HTR-8/SVneo (cell line): ENCODE results near the gene ZFP90.
"Not testable (repeated sequence)": the region's sequence is repeated elsewhere in the genome, so short reads cannot be mapped to it uniquely, and the experiment has no call there.

Experiments used
- DNase-seq: peaks from one replicate; pipeline ENCODE4 v3.0.0; 2011; ENCODE audit warnings: low spot score, mixed read lengths; ENCODE audit not compliant: insufficient read length
- FAIRE-seq: peaks from 2 replicates; lab custom pipeline; 2011; peaks lifted over from hg19 to GRCh38; lab: Jason Lieb, UNC

ZFP90 gene

DNA sequence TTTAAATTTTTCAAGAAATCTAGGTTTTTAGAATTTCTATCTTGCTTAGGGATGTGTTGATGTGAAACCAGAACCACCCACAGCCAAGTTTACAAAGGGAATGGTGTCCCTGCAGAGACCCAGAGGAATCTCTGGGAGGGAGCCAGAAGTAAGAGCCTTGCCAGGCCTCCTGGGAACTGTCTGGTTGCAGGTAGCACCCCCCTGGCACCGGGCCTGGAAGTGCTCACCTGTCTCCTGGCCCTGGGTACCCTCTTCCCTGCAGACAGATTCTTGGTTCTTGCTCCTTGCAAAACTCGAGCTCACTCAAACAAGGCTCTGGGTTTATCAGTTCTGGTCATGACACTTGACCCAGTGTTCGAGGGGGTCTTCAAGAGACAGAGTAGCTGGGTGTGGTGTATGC, 24.6 kb upstream of the ZFP90 start:
- FAIRE-seq: no peak
- DNase-seq: no peak

DNA sequence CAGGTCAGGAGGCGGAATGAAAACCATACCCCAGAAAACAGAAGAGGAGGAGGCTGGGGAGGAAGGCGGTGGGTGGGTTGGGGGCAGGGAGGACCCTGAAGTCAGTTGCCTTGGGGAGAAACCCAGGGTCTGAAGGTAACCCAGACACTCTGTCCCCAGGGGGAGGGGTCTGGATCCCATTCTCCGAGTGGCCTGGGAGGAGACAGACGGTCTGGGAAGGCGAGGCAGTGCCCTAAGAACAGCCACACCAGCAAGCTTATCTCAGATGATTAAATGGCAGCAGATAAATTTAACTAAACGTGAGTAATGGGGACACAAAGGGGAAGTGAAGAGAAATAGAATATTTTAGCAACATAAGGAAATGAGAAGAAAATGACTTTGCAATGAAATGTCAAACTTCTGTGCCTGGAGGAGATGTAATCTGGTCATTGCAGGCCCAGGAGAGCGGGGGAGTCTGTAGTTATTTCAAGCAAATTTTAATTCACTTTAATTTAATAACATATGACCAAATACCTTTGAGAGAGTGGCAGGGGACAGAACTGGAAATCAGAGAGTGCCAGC, 21.4 kb upstream of the ZFP90 start:
- DNase-seq (no peak), FAIRE-seq (no peak)

DNA sequence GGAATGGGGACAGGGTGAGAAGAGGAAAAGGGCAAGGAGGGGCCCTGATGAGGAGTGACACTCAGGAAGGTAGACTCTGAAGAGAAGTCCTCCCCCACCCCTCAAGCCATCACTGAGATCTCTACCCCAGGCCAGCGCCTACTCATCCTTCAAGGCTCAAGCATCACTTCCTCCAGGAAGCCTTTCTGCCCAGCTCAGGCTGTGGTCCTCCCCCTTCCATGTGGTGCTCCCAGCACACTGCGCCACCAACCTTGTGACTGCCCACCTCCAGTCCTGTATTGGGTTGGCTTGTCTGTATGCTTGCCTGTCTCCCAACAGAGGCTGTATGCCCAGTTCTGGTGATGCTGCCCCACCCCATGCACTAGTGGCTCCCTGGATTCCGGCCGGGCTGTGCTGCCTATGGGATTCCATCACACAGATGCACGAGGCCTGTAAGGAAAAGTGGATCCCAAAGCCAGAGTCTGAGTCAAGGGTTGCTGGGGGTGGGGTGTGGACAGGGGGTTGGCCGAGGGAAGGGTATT, 19.8 kb upstream of the ZFP90 start:
- FAIRE-seq: no peak
- DNase-seq: no peak

DNA sequence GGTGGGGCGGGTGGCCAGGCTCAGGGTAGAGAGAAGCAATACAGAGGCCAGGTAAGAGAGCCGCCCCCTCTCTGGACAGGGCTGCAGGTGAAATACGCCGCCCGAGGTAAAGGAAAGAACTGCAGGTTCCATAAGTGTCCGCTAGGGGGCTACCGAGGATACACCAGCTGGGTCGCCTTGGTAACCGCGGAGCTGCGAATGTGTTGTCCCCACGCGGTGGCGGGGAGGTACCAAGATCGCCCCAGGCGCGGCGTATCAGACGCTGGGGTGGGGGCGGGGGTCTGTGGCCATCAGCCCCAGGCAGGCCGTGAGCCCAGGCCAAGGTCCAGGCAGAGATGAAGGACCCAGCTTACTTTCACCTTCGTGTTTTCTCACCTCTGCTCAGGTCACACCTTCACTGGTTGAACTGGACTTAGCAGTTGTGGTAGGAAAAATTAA, 18.4 kb upstream of the ZFP90 start:
- peak; percentile 89 for FAIRE-seq
- peak; percentile 95 for DNase-seq

DNA sequence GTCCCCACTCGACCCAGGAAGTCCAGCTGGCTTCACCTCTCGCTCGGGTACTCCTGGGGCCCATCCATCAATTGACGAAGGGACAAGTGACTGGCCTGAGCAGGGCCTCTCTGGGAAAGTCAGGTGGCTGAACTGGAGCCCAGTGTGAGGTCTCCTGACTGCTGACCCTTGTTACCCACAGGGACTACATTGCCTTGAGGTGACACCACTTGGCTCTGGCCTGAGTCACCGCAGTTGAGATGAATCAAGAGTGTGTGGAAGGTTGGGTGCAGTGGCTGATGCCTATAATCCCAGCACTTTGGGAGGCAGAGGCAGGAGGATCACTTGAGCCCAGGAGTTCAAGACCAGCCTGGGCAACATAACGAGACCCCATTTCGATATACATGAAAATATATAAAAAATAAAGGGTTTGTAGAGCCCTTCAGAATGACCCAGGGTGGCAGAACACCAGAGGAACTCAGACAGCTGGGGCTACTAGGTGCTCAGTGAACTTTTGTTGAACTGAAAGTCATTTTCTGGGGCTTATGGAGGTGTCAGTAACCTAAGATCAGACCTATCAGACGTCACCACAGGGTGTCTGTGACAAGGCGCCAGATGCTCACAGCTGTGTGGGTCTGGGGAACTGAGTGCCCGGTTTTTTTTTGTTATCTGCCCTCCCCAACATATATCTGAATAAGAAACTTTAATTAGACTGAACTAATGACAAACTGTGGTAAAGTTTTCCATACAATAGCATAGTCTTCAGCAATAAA, 14.8 kb upstream of the ZFP90 start:
- no peak for DNase-seq
- FAIRE-seq: no peak

DNA sequence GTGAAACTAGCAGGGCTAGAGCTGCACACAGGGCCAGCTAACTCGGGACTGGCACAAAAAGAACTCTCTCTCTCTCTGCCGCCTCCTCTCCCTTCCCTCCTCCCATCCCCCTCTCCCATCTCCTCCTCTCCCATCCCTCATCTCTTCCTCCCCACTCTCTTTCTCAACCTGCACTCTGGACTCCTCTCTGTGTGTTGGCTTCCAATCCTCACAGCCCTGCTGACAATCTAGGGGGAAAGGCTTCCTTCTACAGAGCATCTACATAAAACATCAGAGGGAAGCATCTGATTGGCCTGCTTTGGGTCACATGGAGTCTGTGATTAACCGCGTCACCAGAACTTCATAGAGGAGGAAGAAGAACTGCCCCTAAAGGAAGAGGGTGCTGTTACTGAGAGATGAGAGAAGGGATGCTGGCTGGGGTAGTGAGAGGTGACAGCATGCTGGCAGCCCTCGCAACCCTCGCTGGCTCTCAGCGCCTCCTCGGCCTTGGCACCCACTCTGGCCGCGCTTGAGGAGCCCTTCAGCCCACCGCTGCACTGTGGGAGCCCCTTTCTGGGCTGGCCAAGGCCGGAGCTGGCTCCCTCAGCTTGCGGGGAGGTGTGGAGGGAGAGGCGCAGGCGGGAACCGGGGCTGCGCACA, 12.8 kb upstream of the ZFP90 start:
- no peak for FAIRE-seq
- no peak for DNase-seq

DNA sequence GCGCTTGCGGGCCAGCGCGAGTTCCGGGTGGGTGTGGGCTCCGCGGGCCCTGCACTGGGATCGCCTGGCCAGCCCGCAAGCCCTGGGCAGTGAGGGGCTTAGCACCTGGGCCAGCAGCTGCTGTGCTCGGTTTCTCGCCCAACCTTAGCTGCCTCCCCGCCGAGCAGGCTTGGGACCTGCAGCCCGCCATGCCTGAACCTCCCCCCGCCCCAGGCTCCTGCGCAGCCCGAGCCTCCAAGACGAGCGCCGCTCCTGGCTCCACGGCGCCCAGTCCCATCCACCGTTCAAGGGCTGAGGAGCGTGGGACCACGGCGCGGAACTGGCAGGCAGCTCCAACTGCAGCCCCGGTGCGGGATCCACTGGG, 12.3 kb upstream of the ZFP90 start:
- FAIRE-seq (no peak), DNase-seq (no peak)

DNA sequence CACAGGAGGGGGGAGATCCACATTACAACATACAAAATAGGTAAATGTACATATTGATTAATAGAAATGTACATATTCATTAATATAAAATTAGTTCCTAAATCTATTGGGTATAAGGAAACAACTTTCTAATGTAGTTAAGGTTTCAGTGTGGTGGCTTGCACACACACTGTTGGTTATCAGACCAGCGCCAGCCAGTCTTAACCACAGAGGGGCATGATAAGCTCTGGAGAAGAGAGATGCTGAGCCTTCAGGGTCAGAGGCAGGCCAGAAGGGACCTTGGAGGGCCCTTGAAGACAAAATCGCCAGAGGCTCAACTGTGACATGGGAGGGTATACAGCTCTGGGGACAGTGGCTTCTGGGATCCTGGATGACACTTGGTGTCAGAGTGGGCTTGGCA, 10.9 kb upstream of the ZFP90 start:
- DNase-seq: no peak
- no peak for FAIRE-seq

DNA sequence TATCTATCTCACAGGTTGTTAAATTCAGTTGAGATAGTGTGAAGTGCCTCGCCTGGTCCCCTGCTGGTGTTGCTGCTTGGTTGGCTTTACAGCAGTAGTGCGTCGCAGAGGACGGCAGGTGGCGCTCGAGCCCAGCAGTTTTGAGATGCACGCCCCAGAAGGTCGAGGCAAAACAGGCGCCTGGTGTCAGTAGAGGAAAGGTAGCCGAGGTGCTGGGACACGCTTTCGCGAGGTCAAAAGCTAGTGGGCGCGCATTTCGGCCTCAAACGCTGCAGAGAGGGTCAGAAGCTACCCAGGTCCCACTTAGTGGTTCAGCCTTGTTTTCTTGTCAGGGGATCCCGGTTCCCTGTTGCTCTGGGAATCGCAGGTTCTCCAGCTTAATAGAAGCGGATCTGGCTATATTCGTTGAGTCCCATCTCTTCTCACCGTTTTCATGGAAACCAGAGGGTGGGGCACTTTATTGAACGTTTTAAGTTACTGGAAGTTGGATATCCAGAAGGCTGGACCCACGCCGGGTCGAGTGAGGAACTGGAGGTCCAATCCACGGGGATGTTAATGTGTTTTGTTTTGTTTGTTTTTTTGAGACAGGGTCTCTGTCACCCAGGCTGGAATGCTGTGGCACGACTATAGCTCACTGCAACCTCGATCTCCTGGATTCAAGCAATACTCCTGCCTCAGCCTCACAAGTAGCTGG, 10.3 kb upstream of the ZFP90 start:
- FAIRE-seq: peak; percentile 98

DNA sequence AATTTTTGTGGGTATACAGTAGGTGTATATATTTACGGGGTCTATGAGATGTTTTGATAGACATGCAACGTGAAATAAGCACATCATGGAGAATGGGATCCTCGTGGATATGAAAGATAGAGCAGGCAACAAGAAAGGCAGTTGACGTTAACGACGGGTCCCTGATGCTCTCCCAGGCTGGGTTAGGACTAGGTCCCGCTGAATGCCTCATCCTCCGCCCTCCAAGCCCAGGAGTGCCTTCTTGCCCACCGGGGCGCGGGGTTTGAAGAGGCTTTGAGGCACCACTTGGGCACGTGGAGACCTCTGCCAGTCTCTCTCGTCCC, 9.5 kb upstream of the ZFP90 start:
- DNase-seq (no peak), FAIRE-seq (no peak)

More for the DNA sequence above, 10.3 kb upstream of the ZFP90 start:
- peak; percentile 92 for DNase-seq

DNA sequence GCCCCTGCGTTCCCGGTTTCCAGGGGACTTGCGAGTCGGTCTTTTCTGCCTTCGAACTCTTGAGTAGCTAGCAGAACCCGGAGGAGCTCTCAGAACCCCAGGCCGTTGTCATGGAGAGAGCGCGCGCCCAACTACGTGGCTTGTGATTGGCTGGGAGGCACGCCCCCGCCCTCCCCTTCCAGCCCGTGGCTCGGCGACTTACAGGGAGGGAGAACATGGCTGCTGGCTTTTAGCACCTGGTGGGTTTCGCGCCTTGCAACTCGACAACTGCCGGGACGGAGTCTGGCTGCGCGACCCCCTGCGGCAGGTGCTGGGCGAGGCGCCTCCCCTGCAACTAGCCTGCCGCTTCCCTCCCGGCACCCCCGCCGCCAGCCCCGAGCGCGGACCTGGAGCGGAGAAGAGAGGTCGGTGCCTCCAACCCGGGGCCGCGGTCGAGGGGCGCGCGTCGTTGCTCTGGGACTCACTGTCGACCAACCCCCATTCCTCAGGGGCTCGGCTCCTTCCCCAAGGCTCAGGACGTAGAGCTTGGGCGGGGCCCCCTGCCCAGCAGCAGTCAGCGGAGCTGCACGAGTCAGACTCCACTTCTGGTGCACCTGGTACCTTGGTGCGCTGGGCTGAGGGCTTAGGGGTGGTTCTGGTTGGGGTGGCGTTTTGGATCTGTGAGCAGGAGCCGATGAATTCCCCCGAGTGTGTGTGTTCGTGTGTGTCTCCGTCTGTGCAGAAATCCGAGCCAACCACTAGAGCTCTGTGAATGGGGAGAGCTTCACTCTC, 9.0 kb upstream of the ZFP90 start:
- FAIRE-seq (peak; percentile 97), DNase-seq (peak; percentile 98)

DNA sequence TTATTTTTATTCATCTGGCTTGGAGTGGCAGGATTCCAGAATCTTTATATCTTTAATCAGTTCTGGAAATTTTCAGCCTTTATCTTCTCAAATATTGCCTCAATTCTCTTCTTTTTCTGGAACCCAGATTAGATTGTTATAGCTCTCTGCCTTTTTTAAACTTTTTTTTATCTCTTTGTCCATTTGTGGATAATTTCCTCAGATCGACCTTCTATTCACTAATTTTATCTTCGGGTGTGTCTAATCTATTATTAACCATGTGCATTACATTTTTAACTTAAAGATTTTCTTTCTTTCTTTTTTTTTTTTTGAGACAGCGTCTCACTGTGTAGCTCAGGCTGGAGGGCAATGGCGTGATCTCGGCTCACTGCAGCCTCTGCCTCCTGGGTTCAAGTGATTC, 5.2 kb upstream of the ZFP90 start:
- no peak for FAIRE-seq
- no peak for DNase-seq

DNA sequence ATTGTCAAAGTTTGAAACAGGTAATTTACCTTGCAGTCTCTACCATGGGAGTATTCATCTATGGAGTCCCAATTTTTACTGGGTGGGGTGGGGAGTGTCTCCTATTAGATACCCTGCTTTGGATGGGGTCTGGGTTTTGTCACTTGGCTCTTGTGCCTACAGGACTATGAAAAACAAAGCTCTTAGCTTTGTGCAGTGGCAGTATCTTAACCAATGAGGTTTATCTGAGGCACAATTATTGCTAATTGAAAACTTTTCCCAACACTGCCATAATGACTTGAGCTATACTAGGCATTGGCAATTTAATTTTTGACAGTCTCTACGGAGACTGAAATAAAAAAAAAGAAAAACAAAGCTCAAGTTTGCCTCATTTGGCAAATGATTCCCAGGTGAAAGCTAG, 3.8 kb upstream of the ZFP90 start:
- FAIRE-seq (no peak), DNase-seq (no peak)

DNA sequence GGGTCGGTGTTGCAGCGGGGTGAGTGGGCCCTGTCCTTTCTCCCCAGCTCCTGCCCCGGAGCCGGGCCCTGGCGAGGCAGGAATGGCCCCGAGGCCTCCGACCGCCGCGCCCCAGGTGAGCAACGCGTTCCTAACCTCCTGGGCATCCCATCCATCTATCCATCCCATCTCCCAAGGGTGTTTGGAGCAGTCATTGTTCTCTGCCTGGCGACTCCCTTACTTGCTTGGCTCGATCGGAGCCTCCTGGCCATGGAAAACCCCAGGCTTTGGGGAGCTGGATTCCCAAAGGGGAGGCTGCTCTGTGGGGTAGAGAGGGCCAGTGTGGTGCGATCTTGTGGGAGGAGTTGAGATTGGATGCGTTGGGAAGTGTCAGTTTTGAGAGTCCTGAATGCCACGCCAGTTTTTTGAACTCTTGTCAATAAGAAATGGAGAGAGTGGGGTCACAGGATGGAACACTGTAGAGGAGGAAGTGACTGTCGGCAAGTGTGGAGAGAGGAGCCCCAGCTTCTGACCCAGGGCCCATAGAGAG, 684 bp downstream of the ZFP90 start:
- FAIRE-seq: no peak
- peak; percentile 25 for DNase-seq

DNA sequence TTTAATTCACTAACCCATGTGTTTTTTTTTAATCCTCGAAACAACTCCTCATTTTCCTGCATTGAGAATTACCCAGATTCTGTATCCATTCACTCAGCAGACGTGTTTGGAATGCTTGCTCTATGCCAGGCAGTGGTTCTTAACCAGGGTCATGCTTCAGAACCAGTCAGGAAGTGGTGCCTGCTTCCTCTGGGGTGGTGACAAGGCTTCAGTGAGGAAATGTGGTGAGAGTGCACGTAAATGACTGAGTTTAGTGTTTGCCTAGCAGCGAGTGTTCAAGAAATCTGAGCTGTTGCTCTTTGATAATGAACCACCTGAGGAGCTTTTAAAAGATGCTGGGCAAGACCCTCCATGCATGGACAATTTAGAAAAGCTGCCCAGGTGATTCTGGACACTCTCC, 9.9 kb downstream of the ZFP90 start:
- DNase-seq (no peak), FAIRE-seq (no peak)

DNA sequence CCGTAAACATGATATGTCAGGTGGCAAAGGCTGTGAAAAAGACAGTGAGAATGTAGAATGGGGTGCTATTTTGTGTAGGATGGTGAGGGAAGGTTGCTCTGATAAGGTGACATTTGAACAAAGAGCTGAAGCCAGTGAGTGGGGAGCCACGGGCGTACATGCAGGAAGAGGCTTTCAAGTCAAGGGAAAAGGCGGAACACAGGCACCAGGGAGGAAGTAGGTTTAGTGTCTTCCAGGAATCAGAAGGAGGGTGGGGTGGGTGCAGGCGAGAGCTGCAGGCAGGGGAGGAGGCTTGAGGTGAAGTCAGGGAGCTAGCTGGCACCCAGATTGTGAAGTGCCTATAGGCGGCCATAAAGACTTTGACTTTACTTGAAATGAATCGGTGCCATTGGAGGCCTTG, 14.1 kb downstream of the ZFP90 start:
- DNase-seq (no peak), FAIRE-seq (no peak)

DNA sequence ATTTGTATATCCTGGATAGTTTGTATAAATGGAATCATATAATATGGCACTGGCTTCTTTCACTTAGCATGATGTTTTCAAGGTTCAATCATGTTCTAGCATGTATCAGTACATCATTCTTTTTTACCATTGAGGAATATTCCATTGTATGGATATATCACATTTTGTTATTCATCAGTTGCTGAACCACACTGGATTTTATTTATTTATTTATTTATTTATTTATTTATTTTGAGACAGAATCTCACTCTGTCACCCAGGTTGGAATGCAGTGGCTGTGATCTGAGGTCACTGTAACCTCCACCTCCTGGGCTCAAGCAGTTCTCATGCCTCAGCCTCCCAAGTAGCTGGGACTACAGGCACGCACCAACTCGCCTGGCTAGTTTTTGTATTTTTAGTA, 21.2 kb downstream of the ZFP90 start:
- DNase-seq, FAIRE-seq: not testable (repeated sequence)

DNA sequence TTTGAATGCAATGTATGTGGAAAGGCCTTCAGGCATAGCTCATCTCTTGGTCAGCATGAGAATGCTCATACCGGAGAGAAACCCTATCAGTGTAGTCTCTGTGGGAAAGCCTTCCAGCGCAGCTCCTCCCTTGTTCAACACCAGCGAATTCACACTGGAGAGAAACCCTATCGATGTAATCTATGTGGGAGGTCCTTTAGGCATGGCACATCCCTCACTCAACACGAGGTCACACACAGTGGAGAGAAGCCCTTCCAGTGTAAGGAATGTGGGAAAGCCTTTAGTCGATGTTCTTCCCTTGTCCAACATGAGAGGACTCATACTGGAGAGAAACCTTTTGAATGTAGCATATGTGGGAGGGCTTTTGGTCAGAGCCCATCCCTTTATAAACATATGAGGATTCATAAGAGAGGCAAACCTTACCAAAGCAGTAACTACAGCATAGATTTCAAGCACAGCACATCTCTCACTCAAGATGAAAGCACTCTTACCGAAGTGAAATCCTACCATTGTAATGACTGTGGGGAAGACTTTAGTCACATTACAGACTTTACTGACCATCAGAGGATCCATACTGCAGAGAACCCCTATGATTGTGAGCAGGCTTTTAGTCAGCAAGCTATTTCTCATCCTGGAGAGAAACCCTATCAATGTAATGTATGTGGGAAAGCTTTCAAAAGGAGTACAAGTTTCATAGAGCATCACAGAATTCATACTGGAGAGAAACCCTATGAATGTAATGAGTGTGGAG, 24.7 kb downstream of the ZFP90 start:
- no peak for FAIRE-seq
- DNase-seq: no peak

DNA sequence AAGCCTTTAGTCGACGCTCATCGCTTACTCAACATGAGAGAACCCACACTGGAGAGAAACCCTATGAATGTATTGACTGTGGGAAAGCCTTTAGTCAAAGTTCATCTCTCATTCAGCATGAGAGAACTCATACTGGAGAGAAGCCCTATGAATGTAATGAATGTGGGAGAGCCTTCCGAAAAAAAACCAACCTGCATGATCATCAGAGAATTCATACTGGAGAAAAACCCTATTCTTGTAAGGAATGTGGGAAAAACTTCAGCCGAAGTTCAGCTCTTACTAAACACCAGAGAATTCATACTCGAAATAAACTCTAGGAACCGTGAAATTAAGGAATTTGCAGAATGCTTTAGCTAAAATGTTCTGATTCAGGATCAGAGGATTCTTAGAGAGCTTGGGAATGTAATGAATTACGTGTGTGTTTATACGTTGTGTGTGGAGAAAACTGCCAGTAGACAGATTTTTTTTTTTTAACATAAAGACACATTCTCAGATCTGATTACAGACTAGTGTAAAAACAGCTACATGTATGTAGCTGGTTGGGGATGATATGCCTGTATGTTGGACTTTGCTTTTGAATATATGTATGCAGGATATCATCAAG, 25.4 kb downstream of the ZFP90 start:
- no peak for FAIRE-seq

More for the DNA sequence above, 25.4 kb downstream of the ZFP90 start:
- no peak for DNase-seq
